GM12878 (cell line): Measurements from ENCODE around the gene GDF11. TPM values are rescaled to one million over a fixed set of nuclear protein-coding genes. Genes with fewer than 3 reads are reported as not detected.

Source experiments
- ATAC-seq: fragments of 200-7000 bp; cut with Tn5 transposase; 3 replicates; pipeline ENCODE4 v1.9.1; 2020; ENCODE audit warnings: mild to moderate bottlenecking, moderate library complexity
- BruUV-seq: library from RNA; stranded (reverse); fragments of 400-500 nt; replicated peaks from 2 replicates; lab custom pipeline; 2021; lab: Mats Ljungman, UMichigan
- CTCF ChIA-PET: fragments of 300-600 bp; sonication (Branson Sonifier 250); formaldehyde crosslinking; extraction: SDS; loops from one replicate; lab custom pipeline; 2021; ENCODE audit warnings: inconsistent platforms; lab: Yijun Ruan, JAX
- POLR2A ChIA-PET: fragments of 350-600 bp; formaldehyde crosslinking; extraction: SDS; loops from one replicate; lab custom pipeline; 2021; ENCODE audit warnings: inconsistent platforms; lab: Charles Lee
- RAD21 ChIA-PET: fragments of 300-600 bp; sonication (Branson Sonifier 250); formaldehyde crosslinking; loops from one replicate; lab custom pipeline; 2023; ENCODE audit warnings: antibody characterized with exemption; ENCODE audit not compliant: unreplicated experiment; lab: Charles Lee
- SMC1A ChIA-PET: fragments of 300-600 bp; sonication (Branson Sonifier 250); formaldehyde crosslinking; loops from one replicate; lab custom pipeline; 2023; ENCODE audit not compliant: unreplicated experiment, uncharacterized antibody; lab: Charles Lee
- DNase-seq: peaks from one replicate; pipeline ENCODE4 v3.0.0-alpha.2; 2011; ENCODE audit warnings: low read depth, low spot score
- FAIRE-seq: peaks from 3 replicates; lab custom pipeline; 2011; peaks lifted over from hg19 to GRCh38; lab: Jason Lieb, UNC
- H2AFZ ChIP-seq: 2 replicates; pipeline ENCODE4 v1.6.0; 2011; ENCODE audit warnings: low read depth, low read length, control low read depth; ENCODE audit not compliant: control insufficient read depth
- H3K27ac ChIP-seq: 2 replicates; pipeline ENCODE4 v1.5.1; 2011; ENCODE audit warnings: control low read depth; ENCODE audit not compliant: control insufficient read depth, insufficient read depth
- H3K27me3 ChIP-seq, 2 experiments: replicated peaks in 1 of 2; 2 replicates each; pipeline versions ENCODE4 v1.6.0 to v1.6.1; 2011; ENCODE audit warnings: low read length in 1 of 2; ENCODE audit not compliant: control insufficient read depth in 2 of 2, insufficient read depth in 2 of 2
- H3K36me3 ChIP-seq, 2 experiments: 2 replicates each; pipeline ENCODE4 v1.5.1; 2011; ENCODE audit warnings: low read length in 1 of 2; ENCODE audit not compliant: control insufficient read depth in 2 of 2, insufficient read depth in 2 of 2
- H3K4me1 ChIP-seq: 2 replicates; pipeline ENCODE4 v1.6.1; 2011; ENCODE audit warnings: mild to moderate bottlenecking, low read length, moderate library complexity, mixed read lengths; ENCODE audit not compliant: control insufficient read depth, insufficient read depth
- H3K4me2 ChIP-seq: 2 replicates; pipeline ENCODE4 v1.6.0; 2011; ENCODE audit warnings: control low read depth; ENCODE audit not compliant: control insufficient read depth, insufficient read depth
- H3K4me3 ChIP-seq: fragments of 200-600 bp; sonication (generic); 2 replicates; pipeline ENCODE4 v1.5.1; 2016
- H3K79me2 ChIP-seq: 2 replicates; pipeline ENCODE4 v1.6.0; 2011; ENCODE audit warnings: low read length; ENCODE audit not compliant: control insufficient read depth, insufficient read depth
- H3K9ac ChIP-seq: 2 replicates; pipeline ENCODE4 v1.8.0; 2011; ENCODE audit warnings: low read length, control low read depth, mixed read lengths; ENCODE audit not compliant: control insufficient read depth, insufficient read depth
- H3K9me3 ChIP-seq: replicated peaks from 3 replicates; pipeline ENCODE4 v1.5.1; 2011; ENCODE audit warnings: mild to moderate bottlenecking, low read length; ENCODE audit not compliant: control insufficient read depth, insufficient read depth
- H4K20me1 ChIP-seq: 2 replicates; pipeline ENCODE4 v1.6.0; 2011; ENCODE audit not compliant: control insufficient read depth, insufficient read depth
- CEBPZ ChIP-seq: fragments of 150-350 bp; IDR thresholded peaks from 2 replicates; pipeline ENCODE4 v1.6.1; 2016; ENCODE audit warnings: low read depth, low read length
- DPF2 ChIP-seq: fragments of 450-650 bp; IDR thresholded peaks from 2 replicates; pipeline ENCODE4 v1.6.1; 2017; ENCODE audit warnings: mild to moderate bottlenecking
- GATAD2B ChIP-seq: fragments of 450-650 bp; conservative IDR thresholded peaks from 2 replicates; pipeline ENCODE4 v1.6.1; 2017; ENCODE audit warnings: low read depth, mild to moderate bottlenecking, moderate library complexity
- IKZF1 ChIP-seq: fragments of 450-650 bp; conservative IDR thresholded peaks from 2 replicates; pipeline ENCODE4 v1.6.1; 2017; ENCODE audit warnings: antibody characterized with exemption, mild to moderate bottlenecking
- NKRF ChIP-seq: fragments of 450-650 bp; conservative IDR thresholded peaks from 2 replicates; pipeline ENCODE4 v1.6.1; 2017; ENCODE audit warnings: mild to moderate bottlenecking, moderate library complexity
- NR2C1 ChIP-seq: fragments of 450-650 bp; IDR thresholded peaks from 2 replicates; pipeline ENCODE4 v1.6.1; 2017; ENCODE audit warnings: antibody characterized with exemption, mild to moderate bottlenecking, moderate library complexity
- POLR2AphosphoS2 ChIP-seq: IDR thresholded peaks from 2 replicates; pipeline ENCODE4 v1.6.1; 2011; ENCODE audit warnings: low read depth, mild to moderate bottlenecking, low read length, improper control_type of control experiment, moderate library complexity
- POLR2AphosphoS5 ChIP-seq: IDR thresholded peaks from 2 replicates; pipeline ENCODE4 v1.6.1; 2011; ENCODE audit warnings: mild to moderate bottlenecking, low read length, inconsistent platforms
- RELB ChIP-seq: fragments of 450-650 bp; IDR thresholded peaks from 2 replicates; pipeline ENCODE4 v1.6.1; 2017; ENCODE audit warnings: low read depth, mild to moderate bottlenecking, moderate library complexity
- RUNX3 ChIP-seq: IDR thresholded peaks from 2 replicates; pipeline ENCODE4 v1.6.1; 2012; ENCODE audit warnings: low read length, inconsistent platforms
- USF1 ChIP-seq: IDR thresholded peaks from 2 replicates; pipeline ENCODE4 v1.6.1; 2011; ENCODE audit warnings: borderline replicate concordance, low read depth, mild to moderate bottlenecking, moderate library complexity, mixed read lengths, low read length; ENCODE audit not compliant: insufficient read depth; ENCODE audit errors: extremely low read length
- YBX1 ChIP-seq: fragments of 450-650 bp; IDR thresholded peaks from 2 replicates; pipeline ENCODE4 v1.6.1; 2016; ENCODE audit warnings: antibody characterized with exemption
- YY1 ChIP-seq: IDR thresholded peaks from 2 replicates; pipeline ENCODE4 v1.6.1; 2011; ENCODE audit warnings: low read depth, mild to moderate bottlenecking, low read length
- WGBS: methylation state at CpG from one replicate; pipeline ENCODE4 v1.1.6; 2016; ENCODE audit warnings: low lambda C conversion rate; ENCODE audit not compliant: insufficient replicate concordance, insufficient coverage; ENCODE audit errors: missing lambda C conversion rate; 5-methylcytosine and 5-hydroxymethylcytosine counted together
- in situ Hi-C: fragments of 300-500 bp; cut with MboI; formaldehyde crosslinking; loops from 9 replicates; pipeline ENCODE4 v1.14.3; 2018; ENCODE audit warnings: mixed read lengths
- intact Hi-C: fragments of 100-400 bp; cut with micrococcal nuclease; formaldehyde crosslinking; loops from one replicate; pipeline ENCODE4 v1.14.2; 2022; ENCODE audit not compliant: unreplicated experiment
- polyA plus RNA-seq, 11 experiments: library from polyadenylated mRNA; depleted of rRNA in 4 of 11; unstranded in 6 of 11; stranded (reverse) in 5 of 11; fragments of >200 nt; fragmentation: Nextera tagmentation in 4 of 11; fragmentation: Illumina TruSeq in 1 of 11; extraction: Ambion mirVana in 4 of 11; extraction: Trizol in 1 of 11; gene quantifications; 1 replicate in 1 of 11; 2 replicates in 10 of 11; pipeline versions ENCODE4 v1.2.1 to v1.2.3, GENCODE V29; 2011 to 2016; ENCODE audit warnings: inconsistent platforms in 2 of 11, missing spikeins in 2 of 11, low read depth in 1 of 11
- total RNA-seq, 4 experiments: library from RNA; depleted of rRNA in 3 of 4; stranded (reverse); fragments of >200 nt in 3 of 4; fragmentation: Illumina TruSeq in 1 of 4; extraction: Trizol in 1 of 4; gene quantifications; 2 replicates each; pipeline versions ENCODE4 v1.2.1 to v1.2.3, GENCODE V29; 2013 to 2021

Gene GDF11
- total and polyA plus RNA-seq, 10 of the 15 experiments (the other 5 are each of a cell fraction or from before 2014, with no cell fraction given), result 0.83 to 15.4 (median 4.3) TPM

- Histone ChIP-seq H3K4me3 (peak within 1 kb of the TSS; percentile 76), H3K79me2 (peaks cover 11% of the 10 kb centered on the region), H3K4me2 (peak within 1 kb of the TSS; percentile 70), H3K36me3 (peaks cover under 1 to 3% of the 10 kb centered on the region in 2 experiments; a peak in 3 of 4 replicates), H4K20me1 (no peaks in the 10 kb centered on the region), H3K27me3 (no peaks in the 10 kb centered on the region), H3K9ac (peak within 1 kb of the TSS; percentile 67), H3K4me1 (peaks cover 11% of the 10 kb centered on the region), H2AFZ (peak within 1 kb of the TSS; percentile 79), H3K27ac (peak within 1 kb of the TSS; percentile 68), H3K9me3 (no peaks in the 10 kb centered on the region)
- ATAC-seq (peak; percentile 79), FAIRE-seq (peak; percentile 94), DNase-seq (no peak)
- ChIA-PET POLR2A (interaction anchor here (0.6 to 4.5 kb wide), 19 partner anchors 9 to 375 kb away, joined by 3 to 39 read pairs (median 4); partner anchors contain the start of genes BLOC1S1, DNAJC14, ITGA7 and ORMDL2), CTCF (interaction anchor here (0.7 to 2.9 kb wide), 19 partner anchors 9 to 631 kb away, joined by 3 to 59 read pairs (median 4); partner anchors contain the start of genes BLOC1S1, ORMDL2, RDH5 and RPL41), SMC1A (interaction anchor here (0.9 to 2.7 kb wide), 15 partner anchors 9 to 312 kb away, joined by 3 to 30 read pairs (median 3); partner anchors contain the start of genes BLOC1S1, DNAJC14, ORMDL2 and RDH5), RAD21 (interaction anchor here (0.6 to 4.4 kb wide), 17 partner anchors 9 to 459 kb away, joined by 3 to 58 read pairs (median 4); partner anchors contain the start of genes BLOC1S1, ORMDL2, RAB5B and RDH5)
- TSS peak; percentile 77 for BruUV-seq
- in situ Hi-C loops, result no loop called here
- under 1% methylated on average over 34 of the region's 61 CpGs for WGBS
- intact Hi-C loops, result loop anchor here (1.0 kb wide), 1 partner anchor 8 kb away; no protein-coding TSS in a partner anchor
- TF ChIP-seq POLR2AphosphoS2 (0 out of 2 replicates have a peak, but pooled peaks have one; percentile 32), YY1 (no peak; the same call in 1 of the 2 replicates), IKZF1 (peak; percentile 73), POLR2AphosphoS5 (peak; percentile 74), CEBPZ (no peak), DPF2 (peak; percentile 82), RELB (peak; percentile 57), NR2C1 (peak; percentile 43; the same call in 1 of the 2 replicates), USF1 (peak; percentile 88), YBX1 (no peak), GATAD2B (peak; percentile 99), NKRF (peak; percentile 94), RUNX3 (peak; percentile 67)
These were observed 13.7 kb upstream of the GDF11 start, which contains the start of gene CD63 for GRCh38 chr12:55728939-55729818. TSS of gene CD63 (minus strand) at chr12:55729009. CDS start at chr12:55728341, 668 bp downstream.
